Spleen (tissue), 11 donors: ENCODE data around the gene PCDHGA8. TPM values are rescaled to one million over a fixed set of nuclear protein-coding genes. Genes with fewer than 3 reads are reported as not detected.

ENCODE experiments used
- DNase-seq: peaks from one replicate; pipeline ENCODE4 v3.0.0-alpha.2; 2020
- H3K27ac ChIP-seq, 8 donors: fragments of 200-600 bp; sonication (generic) in 7 of 8; 1 replicate in 4 of 8; 2 replicates in 4 of 8; pipeline versions ENCODE4 v1.5.0 to v1.8.0; 2016 to 2021; ENCODE audit warnings: inconsistent platforms in 4 of 8, mild to moderate bottlenecking in 4 of 8, moderate library complexity in 1 of 8
- H3K27me3 ChIP-seq, 7 donors: fragments of 200-600 bp; sonication (generic) in 6 of 7; replicated peaks in 1 of 7; 1 replicate in 4 of 7; 2 replicates in 3 of 7; pipeline versions ENCODE4 v1.5.0 to v1.8.0; 2016 to 2021; ENCODE audit warnings: inconsistent platforms in 3 of 7, mild to moderate bottlenecking in 1 of 7
- H3K36me3 ChIP-seq, 6 donors: fragments of 200-600 bp; sonication (generic) in 5 of 6; 1 replicate in 4 of 6; 2 replicates in 2 of 6; pipeline versions ENCODE4 v1.5.0 to v1.8.0; 2016 to 2021; ENCODE audit warnings: inconsistent platforms in 2 of 6
- H3K4me1 ChIP-seq, 6 donors: fragments of 200-600 bp; sonication (generic) in 5 of 6; 1 replicate in 3 of 6; 2 replicates in 3 of 6; pipeline versions ENCODE4 v1.5.0 to v1.8.0; 2016 to 2021; ENCODE audit warnings: inconsistent platforms in 3 of 6
- H3K4me3 ChIP-seq, 8 donors: fragments of 200-600 bp; sonication (generic) in 7 of 8; 1 replicate in 4 of 8; 2 replicates in 4 of 8; pipeline versions ENCODE4 v1.5.0 to v1.8.0; 2016 to 2021; ENCODE audit warnings: inconsistent platforms in 4 of 8, mild to moderate bottlenecking in 4 of 8, moderate library complexity in 2 of 8
- H3K9me3 ChIP-seq, 8 donors: fragments of 200-600 bp; sonication (generic) in 7 of 8; 1 replicate in 4 of 8; 2 replicates in 4 of 8; pipeline versions ENCODE4 v1.5.0 to v1.8.0; 2016 to 2021; ENCODE audit warnings: inconsistent platforms in 4 of 8
- CTCF ChIP-seq, 11 experiments: fragments of 200-600 bp in 7 of 11; fragments of 450-650 bp in 4 of 11; sonication (generic) in 4 of 11; IDR thresholded peaks in 8 of 11; conservative IDR thresholded peaks in 3 of 11; 1 replicate in 7 of 11; 2 replicates in 4 of 11; pipeline versions ENCODE4 v1.4.0 to v1.8.0; 2016 to 2021; ENCODE audit warnings: antibody characterized with exemption in 11 of 11, inconsistent platforms in 4 of 11, mild to moderate bottlenecking in 1 of 11
- POLR2A ChIP-seq, 3 donors: fragments of 450-650 bp; IDR thresholded peaks; one replicate each; pipeline ENCODE4 v1.5.1; 2017; ENCODE audit warnings: antibody characterized with exemption in 3 of 3, mild to moderate bottlenecking in 1 of 3
- POLR2AphosphoS5 ChIP-seq, 3 donors: sonication (generic); formaldehyde crosslinking; IDR thresholded peaks; one replicate each; pipeline ENCODE4 v1.5.1; 2017; ENCODE audit warnings: antibody characterized with exemption in 3 of 3
- WGBS, 5 donors: extraction: QIAGEN DNeasy Blood & Tissue Kit in 3 of 5; methylation state at CpG; one replicate each; pipeline versions ENCODE4 v1.1.5 to v1.1.7; 2013 to 2018; 5-methylcytosine and 5-hydroxymethylcytosine counted together
- intact Hi-C: fragments of 100-400 bp; cut with DNase I; formaldehyde crosslinking; loops from one replicate; pipeline ENCODE4 v1.15.0; 2023; ENCODE audit warnings: low total_unique reads
- polyA plus RNA-seq, 3 donors: library from polyadenylated mRNA; stranded (reverse); fragments of 200-250 nt; gene quantifications; one replicate each; pipeline ENCODE4 v1.2.1, GENCODE V29; 2013
- total RNA-seq, 7 donors: library from RNA; depleted of rRNA in 3 of 7; stranded (reverse); fragments of >200 nt in 3 of 7; fragmentation: NEBNext Ultra II Directional in 4 of 7; extraction: Animal tissue kit (Norgen Biotek cat#: 25700) in 4 of 7; gene quantifications; one replicate each; pipeline versions ENCODE4 v1.1.0 to v1.2.1, GENCODE V29; 2016 to 2021
- donor health status: healthy with polysubstance abuse.
- donor health status: DM: no; HTN: no; CAD: no; lungs with moderate emphysema.
- donor health status: DM: no; HTN: no; CAD: no.
- donor health status: Bipolar disorder and iron deficiency.
- donor health status: healthy.
- donor health status: DM: no; HTN: no; CAD: no.
- donor health status: DM: yes; HTN: yes; CAD: no.

Gene PCDHGA8
- total and polyA plus RNA-seq, 10 donors: 0.04 to 3.9 (median 1.7) TPM; not detected in 1

- Histone ChIP-seq H3K27me3 (peaks cover 0 to 95% (median 30%) of the 10 kb centered on the region in 7 donors), H3K4me1 (no peaks in the 10 kb centered on the region), H3K27ac (no peak within 1 kb of the TSS), H3K4me3 (peak within 1 kb of the TSS in 1 of 8 donors; percentile 22), H3K36me3 (peaks cover 0 to 7% (median 0%) of the 10 kb centered on the region in 6 donors), H3K9me3 (peaks cover 0 to 100% (median 95%) of the 10 kb centered on the region in 8 donors)
- WGBS, 5 donors: 23 to 33% (median 27%) methylated on average over 34 of the region's 34 CpGs
- no peak for TF ChIP-seq POLR2A (IDR thresholded peaks at IDR 0.05)
- TF ChIP-seq POLR2AphosphoS5 (IDR thresholded peaks at IDR 0.05): no peak
- no peak for TF ChIP-seq CTCF (IDR thresholded peaks at IDR 0.05 in 8 of 11, conservative IDR thresholded peaks at IDR 0.05 in 3 of 11)
- no peak for DNase-seq
- intact Hi-C loops: no loop called here
Observed at GRCh38 chr5:141363952-141364660, 28.3 kb upstream of the PCDHGA8 start, which contains the start of gene PCDHGA5. Gene PCDHGA5 (plus strand): TSS chr5:141364162. CDS start chr5:141364331, 169 bp downstream.

DNA sequence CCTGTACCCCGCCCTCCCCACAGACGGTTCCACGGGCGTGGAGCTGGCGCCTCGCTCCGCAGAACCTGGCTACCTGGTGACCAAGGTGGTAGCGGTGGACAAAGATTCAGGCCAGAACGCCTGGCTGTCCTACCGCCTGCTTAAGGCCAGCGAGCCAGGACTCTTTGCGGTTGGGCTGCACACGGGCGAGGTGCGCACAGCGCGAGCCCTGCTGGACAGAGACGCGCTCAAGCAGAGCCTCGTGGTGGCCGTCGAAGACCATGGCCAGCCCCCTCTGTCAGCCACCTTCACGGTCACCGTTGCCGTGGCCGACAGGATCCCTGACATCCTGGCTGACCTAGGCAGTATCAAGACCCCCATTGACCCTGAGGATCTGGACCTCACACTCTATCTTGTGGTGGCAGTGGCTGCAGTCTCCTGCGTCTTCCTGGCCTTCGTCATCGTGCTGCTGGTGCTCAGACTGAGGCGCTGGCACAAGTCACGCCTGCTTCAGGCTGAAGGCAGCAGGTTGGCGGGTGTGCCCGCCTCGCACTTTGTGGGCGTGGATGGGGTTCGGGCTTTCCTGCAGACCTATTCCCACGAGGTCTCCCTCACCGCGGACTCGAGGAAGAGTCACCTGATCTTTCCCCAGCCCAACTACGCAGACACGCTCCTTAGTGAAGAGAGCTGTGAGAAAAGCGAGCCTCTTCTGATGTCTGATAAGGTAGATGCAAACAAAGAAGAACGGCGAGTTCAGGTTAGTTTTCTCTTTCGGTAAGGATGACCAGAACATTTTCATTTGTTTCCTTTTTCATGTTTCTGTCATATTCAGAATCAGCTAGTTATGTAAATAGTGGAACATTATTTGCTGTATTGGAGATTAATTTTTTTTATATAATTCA, 26.2 kb upstream of the PCDHGA8 start:
- H3K27me3 ChIP-seq: peaks cover 0 to 97% (median 30%) of the 10 kb centered on the region in 7 donors
- WGBS, 5 donors: 30 to 48% (median 36%) methylated on average over 22 to 46 of the region's 46 CpGs
- H3K36me3 ChIP-seq: peaks cover 0 to 7% (median 0%) of the 10 kb centered on the region in 6 donors
- H3K4me3 ChIP-seq: no peak overlapping the region
- no peaks in the 10 kb centered on the region for H3K4me1 ChIP-seq
- H3K27ac ChIP-seq: no peak overlapping the region
- no peak for DNase-seq
- TF ChIP-seq POLR2AphosphoS5 (IDR thresholded peaks at IDR 0.05): no peak
- no peak for TF ChIP-seq POLR2A (IDR thresholded peaks at IDR 0.05)
- no peak for TF ChIP-seq CTCF (IDR thresholded peaks at IDR 0.05 in 8 of 11, conservative IDR thresholded peaks at IDR 0.05 in 3 of 11)
- intact Hi-C loops: no loop called here
- H3K9me3 ChIP-seq: peaks cover 0 to 100% (median 95%) of the 10 kb centered on the region in 8 donors

- TF ChIP-seq CTCF (IDR thresholded peaks at IDR 0.05 in 8 of 11, conservative IDR thresholded peaks at IDR 0.05 in 3 of 11): peak in 3 of 11 experiments; percentile 10 to 30 (median 21)
- no peak for TF ChIP-seq POLR2A (IDR thresholded peaks at IDR 0.05)
- intact Hi-C loops: no loop called here
- WGBS, 5 donors: 12 to 23% (median 17%) methylated on average over 32 of the region's 32 CpGs
- peak within 1 kb of the TSS in 5 of 8 donors; percentile 15 to 61 (median 23) for H3K4me3 ChIP-seq
- no peak for DNase-seq
- H3K36me3 ChIP-seq: no peaks in the 10 kb centered on the region
- H3K4me1 ChIP-seq: no peaks in the 10 kb centered on the region
- no peak within 1 kb of the TSS for H3K27ac ChIP-seq
- H3K27me3 ChIP-seq: peaks cover 0 to 97% (median 21%) of the 10 kb centered on the region in 7 donors
- peaks cover 0 to 100% (median 97%) of the 10 kb centered on the region in 8 donors for H3K9me3 ChIP-seq
Observed at GRCh38 chr5:141369994-141370848, 22.2 kb upstream of the PCDHGA8 start, which contains the start of gene PCDHGB3. Gene PCDHGB3 (plus strand): TSS chr5:141370242. CDS start chr5:141370395, 153 bp downstream.
